Hepatocyte (in vitro differentiated cells): ENCODE data around the gene MCF2. TPM values are rescaled to one million over a fixed set of nuclear protein-coding genes. Genes with fewer than 3 reads are reported as not detected.

Experiments
- DNase-seq: peaks from one replicate; pipeline ENCODE4 v3.0.0-alpha.2; 2016; ENCODE audit warnings: low spot score
- H2AFZ ChIP-seq: fragments of 200-600 bp; sonication (generic); 2 replicates; pipeline ENCODE4 v1.6.0; 2016; ENCODE audit warnings: antibody characterized with exemption, mild to moderate bottlenecking
- H3K27ac ChIP-seq: fragments of 200-600 bp; sonication (generic); 2 replicates; pipeline ENCODE4 v1.5.1; 2016; ENCODE audit warnings: mild to moderate bottlenecking
- H3K27me3 ChIP-seq: fragments of 200-600 bp; sonication (generic); 2 replicates; pipeline ENCODE4 v1.6.1; 2016
- H3K36me3 ChIP-seq: fragments of 200-600 bp; sonication (generic); replicated peaks from 2 replicates; pipeline ENCODE4 v1.5.1; 2016; ENCODE audit warnings: low read depth; ENCODE audit not compliant: insufficient read depth
- H3K4me1 ChIP-seq: fragments of 200-600 bp; sonication (generic); 2 replicates; pipeline ENCODE4 v1.5.1; 2016; ENCODE audit warnings: mild to moderate bottlenecking, moderate library complexity; ENCODE audit not compliant: insufficient read depth
- H3K4me2 ChIP-seq: fragments of 200-600 bp; sonication (generic); 2 replicates; pipeline ENCODE4 v1.6.0; 2016
- H3K4me3 ChIP-seq: fragments of 200-600 bp; sonication (generic); 2 replicates; pipeline ENCODE4 v1.5.1; 2016; ENCODE audit warnings: mild to moderate bottlenecking
- H3K79me2 ChIP-seq: fragments of 200-600 bp; sonication (generic); 2 replicates; pipeline ENCODE4 v1.6.0; 2017; ENCODE audit warnings: mild to moderate bottlenecking
- H3K9me2 ChIP-seq: fragments of 200-600 bp; sonication (generic); replicated peaks from 2 replicates; pipeline ENCODE4 v1.6.0; 2017; ENCODE audit warnings: mild to moderate bottlenecking; ENCODE audit not compliant: insufficient read depth
- H3K9me3 ChIP-seq: fragments of 200-600 bp; sonication (generic); 2 replicates; pipeline ENCODE4 v1.5.1; 2016; ENCODE audit warnings: low read depth, mild to moderate bottlenecking
- H4K20me1 ChIP-seq: fragments of 200-600 bp; sonication (generic); 2 replicates; pipeline ENCODE4 v1.6.0; 2016; ENCODE audit warnings: mild to moderate bottlenecking; ENCODE audit not compliant: insufficient read depth, poor library complexity, severe bottlenecking
- CTCF ChIP-seq: fragments of 200-600 bp; sonication (generic); IDR thresholded peaks from 2 replicates; pipeline ENCODE4 v1.5.1; 2016; ENCODE audit warnings: antibody characterized with exemption, mild to moderate bottlenecking; ENCODE audit not compliant: poor library complexity
- EZH2 ChIP-seq: fragments of 200-600 bp; sonication (generic); IDR thresholded peaks from 2 replicates; pipeline ENCODE4 v1.6.1; 2016; ENCODE audit warnings: antibody characterized with exemption, mild to moderate bottlenecking, borderline replicate concordance
- EZH2phosphoT487 ChIP-seq: fragments of 200-600 bp; sonication (generic); IDR thresholded peaks from one replicate; pipeline ENCODE4 v1.6.1; 2018; ENCODE audit warnings: antibody characterized with exemption, mild to moderate bottlenecking, low read depth, moderate library complexity; ENCODE audit not compliant: unreplicated experiment, severe bottlenecking
- WGBS: methylation state at CpG from one replicate; pipeline ENCODE4 v1.1.6; 2016; ENCODE audit warnings: low lambda C conversion rate; ENCODE audit errors: missing lambda C conversion rate; 5-methylcytosine and 5-hydroxymethylcytosine counted together
- polyA plus RNA-seq: library from polyadenylated mRNA; unstranded; fragments of >200 nt; fragmentation: Nextera tagmentation; extraction: Ambion mirVana; gene quantifications from 2 replicates; pipeline ENCODE4 v1.2.1, GENCODE V29; 2016
- total RNA-seq: library from RNA; depleted of rRNA; stranded (reverse); fragments of >200 nt; gene quantifications from 2 replicates; pipeline ENCODE4 v1.2.3, GENCODE V29; 2014

Gene MCF2
- total and polyA plus RNA-seq, 2 experiments from 2014 or later = 0.13 TPM; not detected in 1

- Histone ChIP-seq H3K27ac (no peak overlapping the region), H2AFZ (no peak overlapping the region), H3K9me3 (no peaks in the 10 kb centered on the region), H3K4me2 (no peak overlapping the region), H3K79me2 (no peaks in the 10 kb centered on the region), H3K36me3 (no peaks in the 10 kb centered on the region), H3K4me1 (no peaks in the 10 kb centered on the region), H4K20me1 (no peaks in the 10 kb centered on the region), H3K27me3 (no peaks in the 10 kb centered on the region), H3K9me2 (no peaks in the 10 kb centered on the region), H3K4me3 (no peak overlapping the region)
- WGBS = 62% methylated on average over 2 of the region's 2 CpGs
- no peak for DNase-seq
- TF ChIP-seq CTCF (no peak), EZH2 (no peak), EZH2phosphoT487 (no peak)
These were observed 31.2 kb upstream of the MCF2 start for GRCh38 chrX:139739138-139739537.

DNA sequence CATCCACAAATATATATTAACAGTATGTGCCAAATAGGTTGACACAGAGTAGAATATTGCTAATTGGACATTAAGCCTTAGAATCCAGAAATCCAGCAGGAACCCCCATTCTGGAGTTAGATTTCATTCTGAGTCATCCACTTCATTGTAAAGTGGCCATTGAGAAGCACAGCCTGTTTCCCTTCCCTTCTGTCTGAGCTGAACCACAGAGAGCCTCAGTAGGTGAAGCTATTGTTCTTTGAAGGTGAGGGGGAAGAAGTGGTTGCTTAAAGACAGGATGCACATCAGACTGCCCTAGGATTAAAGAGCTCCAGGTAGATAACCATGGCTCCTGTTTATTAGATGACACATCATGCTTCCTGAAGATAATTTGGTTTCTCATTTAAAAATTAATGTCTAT is 30.6 kb upstream of the MCF2 start:
- Histone ChIP-seq H3K9me3 (no peaks in the 10 kb centered on the region), H3K27ac (no peak overlapping the region), H3K79me2 (no peaks in the 10 kb centered on the region), H3K4me1 (no peaks in the 10 kb centered on the region), H3K9me2 (no peaks in the 10 kb centered on the region), H3K4me3 (no peak overlapping the region), H3K36me3 (no peaks in the 10 kb centered on the region), H3K4me2 (no peak overlapping the region), H3K27me3 (no peaks in the 10 kb centered on the region), H2AFZ (no peak overlapping the region), H4K20me1 (no peaks in the 10 kb centered on the region)
- TF ChIP-seq EZH2phosphoT487 (no peak), EZH2 (no peak), CTCF (no peak)
- DNase-seq = no peak

- no peaks in the 10 kb centered on the region for H3K79me2 ChIP-seq
- DNase-seq = no peak
- WGBS = 61% methylated on average over 1 of the region's 1 CpG
These were observed 28.2 kb upstream of the MCF2 start for GRCh38 chrX:139736151-139736550.

More at GRCh38 chrX:139736151-139736550, 28.2 kb upstream of the MCF2 start:
- no peaks in the 10 kb centered on the region for H4K20me1 ChIP-seq
- no peak overlapping the region for H2AFZ ChIP-seq
- no peaks in the 10 kb centered on the region for H3K4me1 ChIP-seq
- H3K9me3 ChIP-seq = no peaks in the 10 kb centered on the region
- H3K9me2 ChIP-seq = no peaks in the 10 kb centered on the region
- TF ChIP-seq EZH2 (no peak), CTCF (no peak), EZH2phosphoT487 (no peak)
- H3K27me3 ChIP-seq = no peaks in the 10 kb centered on the region
- H3K27ac ChIP-seq = no peak overlapping the region
- no peak overlapping the region for H3K4me2 ChIP-seq
- no peaks in the 10 kb centered on the region for H3K36me3 ChIP-seq
- no peak overlapping the region for H3K4me3 ChIP-seq
